Measurements from ENCODE around the gene PRKCH.

DNA sequence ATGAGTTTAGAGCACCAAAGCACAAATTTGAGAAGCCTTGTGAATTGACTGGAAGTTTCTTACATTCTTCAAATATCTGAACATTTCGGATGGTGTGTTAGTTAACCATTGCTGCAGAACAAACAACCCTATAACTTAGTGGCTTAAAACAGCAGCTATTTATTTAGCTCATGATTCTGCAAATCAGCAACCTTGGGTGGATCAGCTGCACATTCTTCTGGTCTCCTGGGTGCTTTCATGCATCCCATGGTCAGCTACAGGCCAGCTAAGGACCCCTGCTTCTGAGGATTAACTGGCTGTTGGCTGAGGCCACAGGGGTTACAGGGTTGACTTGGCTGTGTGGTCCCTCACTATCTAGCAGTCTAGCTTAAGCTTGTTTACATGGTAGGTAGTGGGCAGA lies 260.0 kb downstream of the PRKCH start:
- no peak for TF ChIP-seq ZNF132 (tag by site-specific recombination; IDR thresholded peaks at IDR 0.05; ENCODE audit: borderline replicate concordance)
- TF ChIP-seq ZNF473 (tag by site-specific recombination; IDR thresholded peaks at IDR 0.05), result no peak
- TF ChIP-seq, protein P1, sequence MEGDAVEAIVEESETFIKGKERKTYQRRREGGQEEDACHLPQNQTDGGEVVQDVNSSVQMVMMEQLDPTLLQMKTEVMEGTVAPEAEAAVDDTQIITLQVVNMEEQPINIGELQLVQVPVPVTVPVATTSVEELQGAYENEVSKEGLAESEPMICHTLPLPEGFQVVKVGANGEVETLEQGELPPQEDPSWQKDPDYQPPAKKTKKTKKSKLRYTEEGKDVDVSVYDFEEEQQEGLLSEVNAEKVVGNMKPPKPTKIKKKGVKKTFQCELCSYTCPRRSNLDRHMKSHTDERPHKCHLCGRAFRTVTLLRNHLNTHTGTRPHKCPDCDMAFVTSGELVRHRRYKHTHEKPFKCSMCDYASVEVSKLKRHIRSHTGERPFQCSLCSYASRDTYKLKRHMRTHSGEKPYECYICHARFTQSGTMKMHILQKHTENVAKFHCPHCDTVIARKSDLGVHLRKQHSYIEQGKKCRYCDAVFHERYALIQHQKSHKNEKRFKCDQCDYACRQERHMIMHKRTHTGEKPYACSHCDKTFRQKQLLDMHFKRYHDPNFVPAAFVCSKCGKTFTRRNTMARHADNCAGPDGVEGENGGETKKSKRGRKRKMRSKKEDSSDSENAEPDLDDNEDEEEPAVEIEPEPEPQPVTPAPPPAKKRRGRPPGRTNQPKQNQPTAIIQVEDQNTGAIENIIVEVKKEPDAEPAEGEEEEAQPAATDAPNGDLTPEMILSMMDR (tag by site-specific recombination; IDR thresholded peaks at IDR 0.05), result no peak
- TF ChIP-seq, protein P2, sequence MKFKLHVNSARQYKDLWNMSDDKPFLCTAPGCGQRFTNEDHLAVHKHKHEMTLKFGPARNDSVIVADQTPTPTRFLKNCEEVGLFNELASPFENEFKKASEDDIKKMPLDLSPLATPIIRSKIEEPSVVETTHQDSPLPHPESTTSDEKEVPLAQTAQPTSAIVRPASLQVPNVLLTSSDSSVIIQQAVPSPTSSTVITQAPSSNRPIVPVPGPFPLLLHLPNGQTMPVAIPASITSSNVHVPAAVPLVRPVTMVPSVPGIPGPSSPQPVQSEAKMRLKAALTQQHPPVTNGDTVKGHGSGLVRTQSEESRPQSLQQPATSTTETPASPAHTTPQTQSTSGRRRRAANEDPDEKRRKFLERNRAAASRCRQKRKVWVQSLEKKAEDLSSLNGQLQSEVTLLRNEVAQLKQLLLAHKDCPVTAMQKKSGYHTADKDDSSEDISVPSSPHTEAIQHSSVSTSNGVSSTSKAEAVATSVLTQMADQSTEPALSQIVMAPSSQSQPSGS (tag by site-specific recombination; IDR thresholded peaks at IDR 0.05; ENCODE audit: low read depth), result no peak
